Mucosa of rectum (tissue), 2 donors: ENCODE results near the gene TEKT1.
"Not testable (repeated sequence)": the region's sequence is repeated elsewhere in the genome, so short reads cannot be mapped to it uniquely, and the experiment has no call there.

Experiments
- H3K27ac ChIP-seq, 2 donors: one replicate each; pipeline ENCODE4 v1.7.0; 2013; ENCODE audit warnings: inconsistent platforms in 2 of 2, low read depth in 2 of 2, low read length in 2 of 2
- H3K27me3 ChIP-seq, 2 donors: one replicate each; pipeline ENCODE4 v1.7.0; 2013; ENCODE audit warnings: low read length in 2 of 2; ENCODE audit not compliant: control insufficient read depth in 2 of 2, insufficient read depth in 2 of 2
- H3K36me3 ChIP-seq, 2 donors: one replicate each; pipeline ENCODE4 v1.7.0; 2013; ENCODE audit warnings: low read length in 2 of 2; ENCODE audit not compliant: control insufficient read depth in 2 of 2, insufficient read depth in 2 of 2
- H3K4me1 ChIP-seq, 2 donors: one replicate each; pipeline ENCODE4 v1.7.0; 2013; ENCODE audit warnings: low read length in 2 of 2, mild to moderate bottlenecking in 1 of 2; ENCODE audit not compliant: control insufficient read depth in 2 of 2, insufficient read depth in 2 of 2
- H3K4me3 ChIP-seq, 2 donors: one replicate each; pipeline ENCODE4 v1.7.0; 2013; ENCODE audit warnings: low read length in 2 of 2
- H3K9ac ChIP-seq, 2 donors: one replicate each; pipeline ENCODE4 v1.7.0; 2013; ENCODE audit warnings: low read length in 2 of 2, low read depth in 1 of 2, mild to moderate bottlenecking in 1 of 2
- H3K9me3 ChIP-seq, 2 donors: one replicate each; pipeline ENCODE4 v1.7.0; 2013; ENCODE audit warnings: low read length in 2 of 2; ENCODE audit not compliant: control insufficient read depth in 2 of 2
- donor health status: healthy.
- donor health status: Normal muscosa, but diverticular disease.

TEKT1 gene

GRCh38 chr17:6793748-6794493 lies 37.6 kb downstream of the TEKT1 start:
- Histone ChIP-seq H3K27me3 (peaks cover 4 to 9% of the 10 kb centered on the region in 2 donors), H3K9me3 (no peaks in the 10 kb centered on the region), H3K4me1 (no peaks in the 10 kb centered on the region), H3K9ac (no peak overlapping the region), H3K27ac (no peak overlapping the region), H3K36me3 (no peaks in the 10 kb centered on the region), H3K4me3 (no peak overlapping the region)

DNA sequence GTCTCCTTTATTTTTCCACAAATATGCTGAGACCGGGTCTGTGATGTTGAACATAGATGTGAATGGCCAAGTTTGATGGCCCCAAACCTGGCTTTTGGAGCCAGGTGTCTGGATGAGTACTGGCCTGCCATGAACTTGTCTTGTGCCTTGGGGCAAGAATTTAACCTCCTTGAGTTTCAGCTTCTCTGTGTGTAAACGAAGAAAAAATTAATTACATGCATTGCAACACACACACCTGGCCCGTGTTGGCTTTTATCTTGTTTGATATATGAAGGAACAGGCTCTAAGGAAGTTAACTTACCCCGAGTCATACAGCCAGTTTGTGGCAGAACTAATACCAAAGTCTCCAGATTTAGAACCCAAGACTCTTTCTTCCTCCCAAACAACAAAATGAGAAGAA lies 42.4 kb downstream of the TEKT1 start:
- no peaks in the 10 kb centered on the region for H3K4me1 ChIP-seq
- H3K27me3 ChIP-seq: peaks cover 7 to 9% of the 10 kb centered on the region in 2 donors

GRCh38 chr17:6787081-6787693 lies 44.3 kb downstream of the TEKT1 start:
- no peak overlapping the region for H3K9ac ChIP-seq
- H3K4me3 ChIP-seq: no peak overlapping the region
- H3K4me1 ChIP-seq: no peaks in the 10 kb centered on the region
- H3K36me3 ChIP-seq: no peaks in the 10 kb centered on the region
- no peaks in the 10 kb centered on the region for H3K9me3 ChIP-seq
- no peak overlapping the region for H3K27ac ChIP-seq
- peaks cover 7 to 10% of the 10 kb centered on the region in 2 donors for H3K27me3 ChIP-seq

More for the DNA sequence above, 42.4 kb downstream of the TEKT1 start:
- H3K4me3 ChIP-seq: no peak overlapping the region
- no peaks in the 10 kb centered on the region for H3K36me3 ChIP-seq
- no peaks in the 10 kb centered on the region for H3K9me3 ChIP-seq
- H3K9ac ChIP-seq: no peak overlapping the region
- H3K27ac ChIP-seq: no peak overlapping the region

DNA sequence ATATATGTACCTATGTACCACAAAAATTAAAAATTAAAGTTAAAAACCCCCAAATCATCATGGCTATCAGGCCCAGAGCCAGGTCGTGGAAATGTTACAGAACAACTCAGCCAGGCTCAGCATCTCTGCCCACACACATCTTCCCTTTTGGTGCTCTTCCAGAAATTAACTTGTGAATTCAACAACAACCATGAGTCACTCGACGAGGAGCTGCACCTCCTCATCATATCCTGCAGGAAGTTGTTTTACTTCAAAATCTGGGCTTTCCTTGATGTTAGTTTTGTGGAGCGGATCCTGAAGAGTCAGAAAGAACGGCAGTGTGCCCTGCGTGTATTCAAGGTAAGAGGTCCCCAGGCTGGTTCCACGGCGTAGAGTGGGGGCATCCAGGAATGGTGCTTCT lies 44.9 kb downstream of the TEKT1 start:
- peaks cover 7 to 8% of the 10 kb centered on the region in 2 donors for H3K27me3 ChIP-seq
- H3K4me1 ChIP-seq: no peaks in the 10 kb centered on the region
- H3K36me3 ChIP-seq: no peaks in the 10 kb centered on the region
- H3K27ac ChIP-seq: no peak overlapping the region
- no peak overlapping the region for H3K9ac ChIP-seq
- H3K4me3 ChIP-seq: no peak overlapping the region
- H3K9me3 ChIP-seq: no peaks in the 10 kb centered on the region

- H3K4me1 ChIP-seq: no peaks in the 10 kb centered on the region
- H3K9me3 ChIP-seq: no peaks in the 10 kb centered on the region
- no peaks in the 10 kb centered on the region for H3K36me3 ChIP-seq
- no peak overlapping the region for H3K4me3 ChIP-seq
- no peak overlapping the region for H3K9ac ChIP-seq
- peaks cover 4 to 11% of the 10 kb centered on the region in 2 donors for H3K27me3 ChIP-seq
- no peak overlapping the region for H3K27ac ChIP-seq
Measured at GRCh38 chr17:6782244-6782643, 49.3 kb downstream of the TEKT1 start.

- H3K9me3 ChIP-seq: no peaks in the 10 kb centered on the region
- H3K27me3 ChIP-seq: peaks cover 4 to 9% of the 10 kb centered on the region in 2 donors
- H3K27ac ChIP-seq: no peak overlapping the region
- H3K9ac ChIP-seq: no peak overlapping the region
- H3K4me3 ChIP-seq: no peak overlapping the region
- H3K36me3 ChIP-seq: no peaks in the 10 kb centered on the region
- H3K4me1 ChIP-seq: no peaks in the 10 kb centered on the region
Measured at GRCh38 chr17:6780886-6781285, 50.6 kb downstream of the TEKT1 start.

DNA sequence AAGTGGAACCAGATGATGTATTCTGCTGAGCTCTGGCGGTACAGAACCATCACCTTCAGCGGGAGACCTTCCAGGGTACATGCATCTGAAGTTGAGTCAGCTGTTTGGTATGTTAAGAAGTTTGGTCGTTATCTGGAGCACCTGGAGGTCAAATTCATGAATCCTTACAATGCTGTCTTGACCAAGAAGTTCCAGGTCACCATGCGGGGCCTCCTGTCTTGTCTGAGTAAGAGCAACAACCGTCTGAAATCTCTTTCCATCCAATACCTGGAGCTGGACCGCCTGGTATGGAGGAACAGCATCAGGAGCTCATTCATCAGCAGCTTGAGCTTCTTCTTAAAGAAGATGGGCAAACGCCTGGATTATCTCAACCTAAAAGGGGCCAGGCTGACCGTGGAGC lies 51.5 kb downstream of the TEKT1 start:
- peaks cover 0 to 2% of the 10 kb centered on the region in 2 donors for H3K9me3 ChIP-seq
- no peaks in the 10 kb centered on the region for H3K36me3 ChIP-seq
- no peak overlapping the region for H3K4me3 ChIP-seq
- H3K4me1 ChIP-seq: no peaks in the 10 kb centered on the region
- no peak overlapping the region for H3K27ac ChIP-seq
- no peak overlapping the region for H3K9ac ChIP-seq
- H3K27me3 ChIP-seq: peaks cover 4 to 9% of the 10 kb centered on the region in 2 donors

DNA sequence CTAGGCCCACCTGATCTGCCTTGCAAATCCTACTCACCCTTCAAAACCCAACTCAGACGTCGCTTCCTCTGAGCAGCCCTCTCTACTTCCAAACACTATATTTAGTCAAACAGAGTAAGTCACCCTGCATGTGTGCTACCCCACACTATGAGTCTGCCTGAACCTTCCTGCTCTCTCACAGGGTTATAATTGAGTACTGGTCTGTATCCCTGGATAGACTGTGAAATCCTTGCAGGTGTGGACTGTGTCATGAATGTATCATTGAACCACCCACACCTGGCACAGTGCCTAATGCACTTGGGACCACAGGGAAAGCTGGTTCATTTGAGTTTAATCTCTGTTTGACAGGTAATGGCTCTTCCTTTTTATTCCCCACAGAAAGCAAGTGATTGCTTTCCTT lies 52.1 kb downstream of the TEKT1 start:
- H3K9ac ChIP-seq: no peak overlapping the region
- H3K27ac ChIP-seq: no peak overlapping the region
- no peaks in the 10 kb centered on the region for H3K36me3 ChIP-seq
- no peak overlapping the region for H3K4me3 ChIP-seq
- peaks cover 4 to 9% of the 10 kb centered on the region in 2 donors for H3K27me3 ChIP-seq
- peaks cover 0 to 2% of the 10 kb centered on the region in 2 donors for H3K9me3 ChIP-seq
- no peaks in the 10 kb centered on the region for H3K4me1 ChIP-seq

- peaks cover 4 to 6% of the 10 kb centered on the region in 2 donors for H3K27me3 ChIP-seq
- no peak within 1 kb of the TSS for H3K4me3 ChIP-seq
- no peaks in the 10 kb centered on the region for H3K4me1 ChIP-seq
- peaks cover 12 to 25% of the 10 kb centered on the region in 2 donors for H3K36me3 ChIP-seq
- H3K27ac ChIP-seq: no peak within 1 kb of the TSS
- H3K9ac ChIP-seq: no peak within 1 kb of the TSS
- H3K9me3 ChIP-seq: peaks cover 0 to 2% of the 10 kb centered on the region in 2 donors
Measured at GRCh38 chr17:6775871-6776405, 55.6 kb downstream of the TEKT1 start, which contains the start of gene FBXO39. Gene FBXO39 (plus strand): TSS chr17:6776215. CDS start chr17:6779869, 3,654 bp downstream.

GRCh38 chr17:6774906-6775305 lies 56.6 kb downstream of the TEKT1 start:
- not testable (repeated sequence) for H3K9me3 ChIP-seq
- H3K36me3 ChIP-seq: peaks cover 22 to 34% of the 10 kb centered on the region in 2 donors

More at GRCh38 chr17:6774906-6775305, 56.6 kb downstream of the TEKT1 start:
- H3K4me1 ChIP-seq, H3K27me3 ChIP-seq, H3K9ac ChIP-seq, H3K4me3 ChIP-seq, H3K27ac ChIP-seq: not testable (repeated sequence)
